ENCODE measurements around the gene RHEX. TPM values are rescaled to one million over a fixed set of nuclear protein-coding genes. Genes with fewer than 3 reads are reported as not detected.

The RHEX gene
- total and polyA plus RNA-seq, 9 donors: 0.15 to 13.3 (median 1.8) TPM; not detected in 1

DNA sequence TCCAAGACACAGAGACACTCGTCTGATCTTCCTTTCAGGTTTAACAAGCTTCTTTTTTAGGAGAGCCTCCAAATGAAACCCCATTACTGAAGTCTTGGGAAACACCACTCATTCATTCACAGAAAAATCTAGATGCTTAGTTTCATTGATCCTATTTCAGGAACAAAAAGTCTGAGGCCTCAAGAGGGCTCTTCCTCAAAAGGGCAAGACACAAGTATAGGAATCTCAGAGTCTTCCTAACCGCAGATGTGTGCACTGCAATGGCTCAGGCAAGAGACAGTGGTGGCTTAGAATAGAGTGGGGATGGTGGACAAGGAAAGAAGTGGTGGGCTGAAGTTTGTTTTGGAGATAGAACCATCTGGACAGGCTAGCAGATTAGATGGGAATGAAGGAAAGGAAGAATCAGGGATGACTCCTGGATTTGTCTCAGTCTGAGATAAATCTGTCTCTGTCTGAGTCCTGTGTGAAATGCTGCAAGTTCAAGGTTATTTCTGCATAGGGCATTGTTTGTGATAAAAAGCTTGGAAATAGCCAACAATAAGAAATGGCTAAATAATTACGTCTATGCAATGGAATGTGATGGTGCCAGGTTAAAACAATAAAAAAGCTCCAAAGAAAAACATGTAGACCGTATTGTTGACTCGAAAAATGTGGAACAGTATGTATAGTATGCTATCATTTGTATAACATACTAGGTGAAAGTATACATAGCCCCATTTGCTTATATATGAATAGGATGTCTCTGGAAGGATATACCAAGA, 20.4 kb upstream of the RHEX start:
- H3K36me3 ChIP-seq: no peaks in the 10 kb centered on the region
- 38 to 57% (median 50%) methylated on average over 5 of the region's 5 CpGs for WGBS, 3 donors
- no peak for TF ChIP-seq POLR2A (IDR thresholded peaks at IDR 0.05)
- TF ChIP-seq, protein P1, sequence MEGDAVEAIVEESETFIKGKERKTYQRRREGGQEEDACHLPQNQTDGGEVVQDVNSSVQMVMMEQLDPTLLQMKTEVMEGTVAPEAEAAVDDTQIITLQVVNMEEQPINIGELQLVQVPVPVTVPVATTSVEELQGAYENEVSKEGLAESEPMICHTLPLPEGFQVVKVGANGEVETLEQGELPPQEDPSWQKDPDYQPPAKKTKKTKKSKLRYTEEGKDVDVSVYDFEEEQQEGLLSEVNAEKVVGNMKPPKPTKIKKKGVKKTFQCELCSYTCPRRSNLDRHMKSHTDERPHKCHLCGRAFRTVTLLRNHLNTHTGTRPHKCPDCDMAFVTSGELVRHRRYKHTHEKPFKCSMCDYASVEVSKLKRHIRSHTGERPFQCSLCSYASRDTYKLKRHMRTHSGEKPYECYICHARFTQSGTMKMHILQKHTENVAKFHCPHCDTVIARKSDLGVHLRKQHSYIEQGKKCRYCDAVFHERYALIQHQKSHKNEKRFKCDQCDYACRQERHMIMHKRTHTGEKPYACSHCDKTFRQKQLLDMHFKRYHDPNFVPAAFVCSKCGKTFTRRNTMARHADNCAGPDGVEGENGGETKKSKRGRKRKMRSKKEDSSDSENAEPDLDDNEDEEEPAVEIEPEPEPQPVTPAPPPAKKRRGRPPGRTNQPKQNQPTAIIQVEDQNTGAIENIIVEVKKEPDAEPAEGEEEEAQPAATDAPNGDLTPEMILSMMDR (IDR thresholded peaks at IDR 0.05): no peak
- no peak for TF ChIP-seq EP300 (IDR thresholded peaks at IDR 0.05)
- H3K27ac ChIP-seq: no peak overlapping the region
- DNase-seq: no peak
- no peaks in the 10 kb centered on the region for H3K9me3 ChIP-seq
- no peak overlapping the region for H3K4me3 ChIP-seq
- H3K27me3 ChIP-seq: no peaks in the 10 kb centered on the region
- peaks cover 5% of the 10 kb centered on the region for H3K4me1 ChIP-seq (ENCODE audit: insufficient read depth)
- intact Hi-C loops (cut with DNase I): no loop called here

DNA sequence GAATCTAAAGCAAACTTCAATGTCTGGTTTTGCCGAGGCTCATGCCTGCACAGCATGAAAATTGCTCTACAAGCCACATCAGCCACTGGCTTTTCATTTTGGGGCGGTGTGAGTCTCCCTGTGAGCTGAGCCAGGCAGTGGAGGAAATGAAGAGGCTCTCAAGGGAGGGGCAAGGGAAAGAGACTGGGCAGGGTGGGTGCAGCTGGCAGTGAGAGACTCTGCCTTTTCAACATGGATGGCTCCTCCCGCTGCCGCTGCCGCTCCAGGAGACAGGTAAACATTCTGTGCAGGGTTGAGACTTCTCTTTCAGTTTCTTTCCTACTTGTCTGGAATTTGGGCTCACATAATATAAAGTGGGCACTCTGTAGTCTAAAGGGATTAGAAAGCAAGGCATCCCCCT, 17.9 kb upstream of the RHEX start:
- 62 to 76% (median 75%) methylated on average over 5 of the region's 5 CpGs for WGBS, 3 donors
- DNase-seq: no peak
- Histone ChIP-seq H3K27ac (no peak overlapping the region), H3K36me3 (no peaks in the 10 kb centered on the region), H3K4me1 (ENCODE audit: insufficient read depth) (peaks cover 5% of the 10 kb centered on the region), H3K4me3 (no peak overlapping the region), H3K9me3 (no peaks in the 10 kb centered on the region), H3K27me3 (no peaks in the 10 kb centered on the region)
- TF ChIP-seq, protein P1 (IDR thresholded peaks at IDR 0.05): no peak
- TF ChIP-seq POLR2A (IDR thresholded peaks at IDR 0.05): no peak
- no peak for TF ChIP-seq EP300 (IDR thresholded peaks at IDR 0.05)
- intact Hi-C loops (cut with DNase I): no loop called here

DNA sequence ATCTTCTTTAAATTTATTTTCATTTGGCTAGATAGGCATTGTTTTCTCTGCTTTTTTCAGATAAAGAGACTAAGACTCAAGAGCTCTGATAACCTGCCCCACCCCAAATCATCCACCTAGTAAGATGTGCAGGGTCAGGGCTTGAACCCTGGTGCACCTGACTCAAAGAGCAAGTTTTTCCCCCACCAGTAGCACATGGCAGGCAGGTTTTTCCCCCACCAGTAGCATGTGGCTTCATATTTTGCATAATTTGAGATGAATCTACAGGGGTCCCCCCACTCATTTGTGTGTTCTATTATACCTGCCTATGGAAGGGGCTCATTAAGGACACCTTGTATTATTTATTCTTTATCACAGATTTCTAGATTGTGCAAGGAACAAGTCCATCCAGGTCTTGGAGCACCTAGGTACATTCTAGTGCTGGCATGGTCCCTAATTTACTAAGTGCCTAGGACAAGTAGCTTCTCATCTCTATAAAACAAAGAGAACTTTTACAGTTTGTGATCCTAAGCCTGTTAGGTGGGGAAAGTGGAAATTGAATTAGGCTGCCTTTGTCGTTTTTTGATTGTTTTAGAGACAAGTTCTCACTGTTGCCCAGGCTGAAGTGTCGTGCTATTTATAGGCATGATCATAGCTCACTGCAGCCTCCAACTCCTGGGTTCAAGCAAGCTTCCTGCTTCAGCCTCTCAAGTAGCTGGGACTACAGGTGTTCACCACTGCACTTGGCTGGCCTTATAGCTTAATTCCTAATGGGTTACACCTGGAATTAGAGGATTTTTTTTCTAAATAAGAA, 16.1 kb upstream of the RHEX start:
- no peaks in the 10 kb centered on the region for H3K9me3 ChIP-seq
- TF ChIP-seq EP300 (IDR thresholded peaks at IDR 0.05) (no peak), POLR2A (IDR thresholded peaks at IDR 0.05) (no peak)
- TF ChIP-seq, protein P1 (IDR thresholded peaks at IDR 0.05): no peak
- no peak overlapping the region for H3K27ac ChIP-seq
- H3K4me3 ChIP-seq: no peak overlapping the region
- intact Hi-C loops (cut with DNase I): no loop called here
- H3K36me3 ChIP-seq: no peaks in the 10 kb centered on the region
- H3K27me3 ChIP-seq: no peaks in the 10 kb centered on the region
- DNase-seq: no peak
- WGBS, 3 donors: 42 to 48% (median 45%) methylated on average over 2 of the region's 2 CpGs
- peaks cover 5% of the 10 kb centered on the region for H3K4me1 ChIP-seq (ENCODE audit: insufficient read depth)

DNA sequence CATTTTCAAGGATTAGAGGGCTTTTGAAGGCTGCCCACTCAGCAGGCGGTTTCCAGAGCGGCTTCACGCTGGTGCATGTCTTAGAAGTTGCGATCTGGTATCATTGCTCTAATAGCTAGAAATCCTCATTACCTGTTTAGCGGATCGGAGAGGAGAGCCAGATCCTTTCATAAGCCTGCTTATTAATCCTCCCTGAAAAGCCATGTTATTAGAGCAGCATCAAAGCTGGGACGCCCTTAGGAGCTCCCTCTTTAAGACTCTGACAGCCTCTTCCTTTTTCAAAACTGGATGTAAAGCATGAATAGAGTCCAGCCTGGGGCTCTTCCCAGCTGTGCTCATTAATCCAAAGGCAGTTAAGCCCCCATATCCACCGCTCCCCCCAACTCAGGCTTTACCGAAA, 15.4 kb upstream of the RHEX start:
- Histone ChIP-seq H3K36me3 (no peaks in the 10 kb centered on the region), H3K4me3 (no peak overlapping the region), H3K27me3 (no peaks in the 10 kb centered on the region), H3K4me1 (ENCODE audit: insufficient read depth) (peaks cover 3% of the 10 kb centered on the region), H3K9me3 (no peaks in the 10 kb centered on the region), H3K27ac (no peak overlapping the region)
- intact Hi-C loops (cut with DNase I): no loop called here
- TF ChIP-seq EP300 (IDR thresholded peaks at IDR 0.05): no peak
- TF ChIP-seq, protein P1 (IDR thresholded peaks at IDR 0.05): no peak
- no peak for TF ChIP-seq POLR2A (IDR thresholded peaks at IDR 0.05)
- WGBS, 3 donors: 85 to 94% (median 89%) methylated on average over 9 of the region's 9 CpGs
- DNase-seq: no peak

Data from ovary (tissue), 9 donors.